Measurements from ENCODE around the gene PHC2.

PHC2 gene

DNA sequence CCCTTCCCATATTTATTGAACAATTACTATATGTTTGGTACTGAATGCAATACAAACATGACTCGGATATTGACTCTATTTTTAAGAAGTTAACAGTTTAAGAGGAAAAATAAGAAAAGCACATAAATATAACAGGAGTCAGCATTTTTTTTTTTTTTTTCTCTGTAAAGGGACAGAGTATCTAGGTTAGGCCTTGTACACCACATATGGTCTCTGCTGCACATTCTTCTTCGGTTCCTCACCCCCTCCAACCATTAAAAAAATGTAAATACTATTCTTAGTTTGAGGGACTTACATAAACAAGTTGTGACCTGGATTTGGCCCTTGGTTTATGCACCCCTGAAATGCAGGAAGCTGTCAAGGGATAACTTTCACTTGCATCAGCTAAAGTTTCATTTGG, 40.4 kb downstream of the PHC2 start:
- H3K4me2 ChIP-seq (ENCODE audit: low read depth, low read length, poor library complexity, severe bottlenecking) = no peak overlapping the region
- H3K9me3 ChIP-seq (ENCODE audit: insufficient read depth, low read depth, low read length) = no peaks in the 10 kb centered on the region
- H3K79me2 ChIP-seq (ENCODE audit: insufficient read depth, low read length) = no peaks in the 10 kb centered on the region

DNA sequence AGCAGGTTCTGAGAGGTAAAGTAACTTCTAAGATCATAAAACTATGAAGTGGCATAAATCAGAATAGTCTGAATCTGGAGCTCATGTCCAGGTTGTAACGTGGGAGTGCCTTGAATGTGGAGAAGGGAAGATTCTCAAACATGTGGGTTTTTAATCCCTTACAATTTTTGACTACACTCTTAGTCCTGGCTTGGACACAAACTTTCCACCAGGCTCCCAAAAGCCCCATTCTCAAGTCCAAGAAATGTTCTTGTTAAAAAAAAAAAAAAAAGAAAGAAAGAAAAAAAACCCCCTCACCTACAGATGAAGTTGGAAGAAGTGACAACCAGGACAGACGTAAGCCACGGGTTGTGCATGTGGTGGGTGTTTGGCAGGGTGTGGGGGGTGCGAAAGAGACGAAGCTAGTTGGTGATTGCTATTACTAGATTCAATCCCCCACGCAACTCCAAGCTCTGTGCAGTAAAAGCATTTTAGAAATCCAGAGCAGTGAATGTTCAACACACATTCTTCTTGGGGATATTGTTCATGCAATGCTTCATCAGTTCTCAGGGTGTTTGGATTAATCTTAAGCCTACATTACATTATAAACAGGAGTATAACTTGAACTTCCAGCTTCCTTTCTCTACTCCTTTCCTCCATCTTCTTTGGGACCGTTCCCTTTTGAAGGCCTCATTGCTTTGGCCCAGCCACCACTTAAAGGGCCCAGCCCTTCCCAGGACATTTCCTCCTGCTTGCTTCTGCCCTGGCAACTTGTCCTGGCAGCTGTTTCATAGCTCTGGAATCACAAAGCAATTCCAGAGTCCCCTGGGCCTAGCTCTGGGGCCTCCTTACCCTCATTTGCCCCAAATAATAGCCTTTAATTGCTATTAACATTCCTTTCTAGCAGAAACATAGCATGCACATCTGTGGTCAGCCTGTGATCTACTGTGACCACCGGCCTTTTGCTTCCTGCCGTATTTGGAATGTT, 41.8 kb downstream of the PHC2 start:
- no peaks in the 10 kb centered on the region for H3K4me1 ChIP-seq (ENCODE audit: insufficient read depth, low read length, poor library complexity, severe bottlenecking)
- no peaks in the 10 kb centered on the region for H3F3A ChIP-seq (ENCODE audit: low read depth)
- no peak overlapping the region for H3K9ac ChIP-seq (ENCODE audit: low read depth, low read length, poor library complexity, severe bottlenecking)
- no peaks in the 10 kb centered on the region for H3K9me3 ChIP-seq (ENCODE audit: insufficient read depth, low read depth, low read length)
- no peak overlapping the region for H2AFZ ChIP-seq (ENCODE audit: low read length)
- H4K20me1 ChIP-seq (ENCODE audit: insufficient read depth, low read length, poor library complexity, severe bottlenecking) = no peaks in the 10 kb centered on the region
- H3K36me3 ChIP-seq (ENCODE audit: insufficient read depth, low read length) = no peaks in the 10 kb centered on the region
- H3K4me2 ChIP-seq (ENCODE audit: low read depth, low read length, poor library complexity, severe bottlenecking) = no peak overlapping the region
- H3K4me3 ChIP-seq (ENCODE audit: low read length, poor library complexity, severe bottlenecking) = no peak overlapping the region
- H3K79me2 ChIP-seq (ENCODE audit: insufficient read depth, low read length) = no peaks in the 10 kb centered on the region
- H3K27me3 ChIP-seq (ENCODE audit: insufficient read depth, low read length, poor library complexity, severe bottlenecking) = no peaks in the 10 kb centered on the region
- TF ChIP-seq, protein P1, sequence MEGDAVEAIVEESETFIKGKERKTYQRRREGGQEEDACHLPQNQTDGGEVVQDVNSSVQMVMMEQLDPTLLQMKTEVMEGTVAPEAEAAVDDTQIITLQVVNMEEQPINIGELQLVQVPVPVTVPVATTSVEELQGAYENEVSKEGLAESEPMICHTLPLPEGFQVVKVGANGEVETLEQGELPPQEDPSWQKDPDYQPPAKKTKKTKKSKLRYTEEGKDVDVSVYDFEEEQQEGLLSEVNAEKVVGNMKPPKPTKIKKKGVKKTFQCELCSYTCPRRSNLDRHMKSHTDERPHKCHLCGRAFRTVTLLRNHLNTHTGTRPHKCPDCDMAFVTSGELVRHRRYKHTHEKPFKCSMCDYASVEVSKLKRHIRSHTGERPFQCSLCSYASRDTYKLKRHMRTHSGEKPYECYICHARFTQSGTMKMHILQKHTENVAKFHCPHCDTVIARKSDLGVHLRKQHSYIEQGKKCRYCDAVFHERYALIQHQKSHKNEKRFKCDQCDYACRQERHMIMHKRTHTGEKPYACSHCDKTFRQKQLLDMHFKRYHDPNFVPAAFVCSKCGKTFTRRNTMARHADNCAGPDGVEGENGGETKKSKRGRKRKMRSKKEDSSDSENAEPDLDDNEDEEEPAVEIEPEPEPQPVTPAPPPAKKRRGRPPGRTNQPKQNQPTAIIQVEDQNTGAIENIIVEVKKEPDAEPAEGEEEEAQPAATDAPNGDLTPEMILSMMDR (conservative IDR thresholded peaks at IDR 0.05; ENCODE audit: low read length) = no peak
- TF ChIP-seq EZH2phosphoT487 (IDR thresholded peaks at IDR 0.05; ENCODE audit: borderline replicate concordance) = no peak
- no peaks in the 10 kb centered on the region for H3K9me2 ChIP-seq (replicated peaks; ENCODE audit: low read depth, low read length)

More for the DNA sequence above, 40.4 kb downstream of the PHC2 start:
- H3K9ac ChIP-seq (ENCODE audit: low read depth, low read length, poor library complexity, severe bottlenecking) = no peak overlapping the region
- H3F3A ChIP-seq (ENCODE audit: low read depth) = no peaks in the 10 kb centered on the region
- no peaks in the 10 kb centered on the region for H3K4me1 ChIP-seq (ENCODE audit: insufficient read depth, low read length, poor library complexity, severe bottlenecking)
- H3K9me2 ChIP-seq (replicated peaks; ENCODE audit: low read depth, low read length) = no peaks in the 10 kb centered on the region
- no peaks in the 10 kb centered on the region for H3K27me3 ChIP-seq (ENCODE audit: insufficient read depth, low read length, poor library complexity, severe bottlenecking)
- H2AFZ ChIP-seq (ENCODE audit: low read length) = no peak overlapping the region
- TF ChIP-seq, protein P1 (conservative IDR thresholded peaks at IDR 0.05; ENCODE audit: low read length) = no peak
- no peak for TF ChIP-seq EZH2phosphoT487 (IDR thresholded peaks at IDR 0.05; ENCODE audit: borderline replicate concordance)
- H4K20me1 ChIP-seq (ENCODE audit: insufficient read depth, low read length, poor library complexity, severe bottlenecking) = no peaks in the 10 kb centered on the region
- no peak overlapping the region for H3K4me3 ChIP-seq (ENCODE audit: low read length, poor library complexity, severe bottlenecking)
- H3K36me3 ChIP-seq (ENCODE audit: insufficient read depth, low read length) = no peaks in the 10 kb centered on the region

DNA sequence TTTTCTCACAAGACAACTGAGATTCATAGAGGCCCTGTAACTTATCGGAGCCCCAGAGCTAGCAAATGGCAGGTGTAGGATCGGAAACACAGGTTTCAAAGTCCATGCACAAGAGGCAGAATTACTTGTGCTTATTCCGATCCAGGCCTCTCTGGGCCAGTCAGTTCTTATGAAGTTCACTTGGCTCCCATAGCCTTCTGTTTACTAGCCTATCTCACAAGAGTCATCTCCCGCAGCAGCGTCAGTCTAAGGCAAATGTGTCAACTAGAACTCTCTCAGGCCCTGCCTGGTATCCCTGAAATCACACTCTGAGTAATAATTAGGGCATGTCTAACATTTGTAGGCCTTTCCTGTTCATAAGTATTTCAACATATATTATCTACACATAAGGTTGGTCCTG, 43.3 kb downstream of the PHC2 start:
- Histone ChIP-seq H3K9me2 (replicated peaks; ENCODE audit: low read depth, low read length) (no peaks in the 10 kb centered on the region), H3K36me3 (ENCODE audit: insufficient read depth, low read length) (no peaks in the 10 kb centered on the region), H3K27me3 (ENCODE audit: insufficient read depth, low read length, poor library complexity, severe bottlenecking) (no peaks in the 10 kb centered on the region), H3K4me1 (ENCODE audit: insufficient read depth, low read length, poor library complexity, severe bottlenecking) (no peaks in the 10 kb centered on the region), H3F3A (ENCODE audit: low read depth) (no peaks in the 10 kb centered on the region), H3K9me3 (ENCODE audit: insufficient read depth, low read depth, low read length) (no peaks in the 10 kb centered on the region), H3K9ac (ENCODE audit: low read depth, low read length, poor library complexity, severe bottlenecking) (no peak overlapping the region), H2AFZ (ENCODE audit: low read length) (no peak overlapping the region), H3K4me2 (ENCODE audit: low read depth, low read length, poor library complexity, severe bottlenecking) (no peak overlapping the region), H3K79me2 (ENCODE audit: insufficient read depth, low read length) (no peaks in the 10 kb centered on the region), H3K4me3 (ENCODE audit: low read length, poor library complexity, severe bottlenecking) (no peak overlapping the region), H4K20me1 (ENCODE audit: insufficient read depth, low read length, poor library complexity, severe bottlenecking) (no peaks in the 10 kb centered on the region)
- TF ChIP-seq, protein P1 (conservative IDR thresholded peaks at IDR 0.05; ENCODE audit: low read length) = no peak
- TF ChIP-seq EZH2phosphoT487 (IDR thresholded peaks at IDR 0.05; ENCODE audit: borderline replicate concordance) = no peak
